ENCODE measurements around the gene ACVR2A.

- no peak for TF ChIP-seq GATA3 (IDR thresholded peaks at IDR 0.05; ENCODE audit: low read depth, low read length)
- no peak for TF ChIP-seq GATA2 (IDR thresholded peaks at IDR 0.05; ENCODE audit: low read depth, low read length)
Observed at GRCh38 chr2:147810883-147811765, 33.7 kb upstream of the ACVR2A start.
